ENCODE data around the gene PILRA. TPM values are rescaled to one million over a fixed set of nuclear protein-coding genes. Genes with fewer than 3 reads are reported as not detected.
A peak's percentile ranks its signal among the peaks of the same experiment; 100 is the strongest.

The PILRA gene
- total and polyA plus RNA-seq, 2 of the 13 experiments (the other 11 are each of a cell fraction or from before 2014, with no cell fraction given), result 0.13 to 1.3 TPM

- peak; percentile 56; the same call in 1 of the 2 replicates for TF ChIP-seq GMEB1 (CRISPR knock-in tag; IDR thresholded peaks at IDR 0.05; ENCODE audit: borderline replicate concordance)
- peak; percentile 89 for TF ChIP-seq HDAC2 (CRISPR knock-in tag; IDR thresholded peaks at IDR 0.05)
- peak; percentile 75; the same call in 1 of the 2 replicates for TF ChIP-seq ZBTB10 (CRISPR knock-in tag; IDR thresholded peaks at IDR 0.05; ENCODE audit: borderline replicate concordance)
- no peak for TF ChIP-seq ZNF549 (CRISPR knock-in tag; IDR thresholded peaks at IDR 0.05)
- TF ChIP-seq TMF1 (CRISPR knock-in tag; IDR thresholded peaks at IDR 0.05; ENCODE audit: low read depth), result no peak
- TF ChIP-seq, protein P1, sequence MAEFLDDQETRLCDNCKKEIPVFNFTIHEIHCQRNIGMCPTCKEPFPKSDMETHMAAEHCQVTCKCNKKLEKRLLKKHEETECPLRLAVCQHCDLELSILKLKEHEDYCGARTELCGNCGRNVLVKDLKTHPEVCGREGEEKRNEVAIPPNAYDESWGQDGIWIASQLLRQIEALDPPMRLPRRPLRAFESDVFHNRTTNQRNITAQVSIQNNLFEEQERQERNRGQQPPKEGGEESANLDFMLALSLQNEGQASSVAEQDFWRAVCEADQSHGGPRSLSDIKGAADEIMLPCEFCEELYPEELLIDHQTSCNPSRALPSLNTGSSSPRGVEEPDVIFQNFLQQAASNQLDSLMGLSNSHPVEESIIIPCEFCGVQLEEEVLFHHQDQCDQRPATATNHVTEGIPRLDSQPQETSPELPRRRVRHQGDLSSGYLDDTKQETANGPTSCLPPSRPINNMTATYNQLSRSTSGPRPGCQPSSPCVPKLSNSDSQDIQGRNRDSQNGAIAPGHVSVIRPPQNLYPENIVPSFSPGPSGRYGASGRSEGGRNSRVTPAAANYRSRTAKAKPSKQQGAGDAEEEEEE (CRISPR knock-in tag; IDR thresholded peaks at IDR 0.05; ENCODE audit: borderline replicate concordance), result 0 out of 2 replicates have a peak, but pooled peaks have one; percentile 73
- TF ChIP-seq RELA (CRISPR knock-in tag; IDR thresholded peaks at IDR 0.05), result no peak
- TF ChIP-seq ZNF747 (CRISPR knock-in tag; IDR thresholded peaks at IDR 0.05; ENCODE audit: borderline replicate concordance), result peak; percentile 61; the same call in 1 of the 2 replicates
- TF ChIP-seq GFI1 (CRISPR knock-in tag; IDR thresholded peaks at IDR 0.05; ENCODE audit: borderline replicate concordance), result no peak
- TF ChIP-seq BRD4 (CRISPR knock-in tag; IDR thresholded peaks at IDR 0.05), result no peak
- no peak for TF ChIP-seq HOXA5 (CRISPR knock-in tag; IDR thresholded peaks at IDR 0.05)
- no peak for TF ChIP-seq ZNF33B (CRISPR knock-in tag; IDR thresholded peaks at IDR 0.05)
- TF ChIP-seq ZNF720 (CRISPR knock-in tag; IDR thresholded peaks at IDR 0.05), result no peak
- no peak for TF ChIP-seq SIX4 (CRISPR knock-in tag; IDR thresholded peaks at IDR 0.05)
- TF ChIP-seq RBM22 (optimal IDR thresholded peaks at IDR 0.05; ENCODE audit: low read length), result peak; percentile 37
- no peak; the same call in 1 of the 2 replicates for TF ChIP-seq POLR2AphosphoS2 (IDR thresholded peaks at IDR 0.05; ENCODE audit: low read depth, low read length)
- TF ChIP-seq ZNF749 (CRISPR knock-in tag; IDR thresholded peaks at IDR 0.05; ENCODE audit: borderline replicate concordance), result no peak
- TF ChIP-seq RBM39 (IDR thresholded peaks at IDR 0.05; ENCODE audit: low read depth, low read length, poor library complexity, severe bottlenecking), result no peak
- TF ChIP-seq TEF (CRISPR knock-in tag; IDR thresholded peaks at IDR 0.05), result no peak
Measured at GRCh38 chr7:100444311-100445278, 71.3 kb downstream of the PILRA start (continued).

Measured in HepG2 (cell line).